GM23338 (cell line): ENCODE data around the gene ISG20. TPM values are rescaled to one million over a fixed set of nuclear protein-coding genes. Genes with fewer than 3 reads are reported as not detected.

Experiments
- ATAC-seq: fragments of 200-7000 bp; cut with Tn5 transposase; 3 replicates; pipeline ENCODE4 v1.9.1; 2020
- DNase-seq: peaks from one replicate; pipeline ENCODE4 v3.0.0-alpha.2; 2015; ENCODE audit warnings: low spot score
- H2AFZ ChIP-seq: fragments of 200-600 bp; sonication (generic); 2 replicates; pipeline ENCODE4 v1.8.0; 2016; ENCODE audit warnings: antibody characterized with exemption, mild to moderate bottlenecking, moderate library complexity
- H3F3A ChIP-seq: fragments of 200-600 bp; sonication (generic); replicated peaks from 2 replicates; pipeline ENCODE4 v1.8.0; 2017; ENCODE audit warnings: antibody characterized with exemption, mixed run types, low read depth
- H3K27ac ChIP-seq: fragments of 200-600 bp; sonication (generic); 2 replicates; pipeline ENCODE4 v1.6.1; 2016; ENCODE audit warnings: low read depth
- H3K27me3 ChIP-seq: fragments of 200-600 bp; sonication (generic); 2 replicates; pipeline ENCODE4 v1.8.0; 2016; ENCODE audit warnings: mild to moderate bottlenecking, mixed run types, moderate library complexity; ENCODE audit not compliant: insufficient read depth
- H3K36me3 ChIP-seq: fragments of 200-600 bp; sonication (generic); 2 replicates; pipeline ENCODE4 v1.8.0; 2016; ENCODE audit warnings: mild to moderate bottlenecking; ENCODE audit not compliant: insufficient read depth
- H3K4me1 ChIP-seq: fragments of 200-600 bp; sonication (generic); 2 replicates; pipeline ENCODE4 v1.8.0; 2016; ENCODE audit warnings: mild to moderate bottlenecking, moderate library complexity; ENCODE audit not compliant: insufficient read depth
- H3K4me2 ChIP-seq: fragments of 200-600 bp; sonication (generic); 2 replicates; pipeline ENCODE4 v1.7.1; 2017; ENCODE audit warnings: mixed run types
- H3K4me3 ChIP-seq: fragments of 200-600 bp; sonication (generic); 2 replicates; pipeline ENCODE4 v1.6.1; 2016; ENCODE audit warnings: mixed run types
- H3K79me2 ChIP-seq: fragments of 200-600 bp; sonication (generic); replicated peaks from 2 replicates; pipeline ENCODE4 v1.8.0; 2017; ENCODE audit warnings: mild to moderate bottlenecking; ENCODE audit not compliant: insufficient read depth
- H3K9me2 ChIP-seq: fragments of 200-600 bp; sonication (generic); 2 replicates; pipeline ENCODE4 v1.8.0; 2017; ENCODE audit not compliant: insufficient read depth
- H4K20me1 ChIP-seq: fragments of 200-600 bp; sonication (generic); replicated peaks from 2 replicates; pipeline ENCODE4 v1.8.0; 2017; ENCODE audit warnings: mild to moderate bottlenecking; ENCODE audit not compliant: insufficient read depth
- H3K27ac Mint-ChIP-seq: 2 replicates; pipeline ENCODE4 v1.8.0; 2020; ENCODE audit warnings: inconsistent platforms, mild to moderate bottlenecking, moderate library complexity, mixed read lengths
- H3K27me3 Mint-ChIP-seq: 3 replicates; pipeline ENCODE4 v1.8.0; 2022; ENCODE audit warnings: low read depth, mild to moderate bottlenecking, moderate library complexity, mixed read lengths, inconsistent platforms; ENCODE audit not compliant: insufficient read depth, poor library complexity
- H3K36me3 Mint-ChIP-seq: 3 replicates; pipeline ENCODE4 v1.8.0; 2021; ENCODE audit warnings: low read depth, mild to moderate bottlenecking, inconsistent platforms, moderate library complexity, mixed read lengths
- H3K4me1 Mint-ChIP-seq: 3 replicates; pipeline ENCODE4 v1.8.0; 2020; ENCODE audit warnings: mild to moderate bottlenecking, inconsistent platforms, mixed read lengths
- H3K4me3 Mint-ChIP-seq: 3 replicates; pipeline ENCODE4 v1.8.0; 2021; ENCODE audit warnings: moderate library complexity, mild to moderate bottlenecking, inconsistent platforms, mixed read lengths
- H3K9me3 Mint-ChIP-seq: 3 replicates; pipeline ENCODE4 v1.8.0; 2020; ENCODE audit warnings: moderate library complexity, mild to moderate bottlenecking, inconsistent platforms, mixed read lengths
- CREB1 ChIP-seq: fragments of 250-450 bp; sonication (Bioruptor Pico); IDR thresholded peaks from 2 replicates; pipeline ENCODE4 v1.5.0; 2020; ENCODE audit warnings: low read depth, mild to moderate bottlenecking, moderate library complexity
- EZH2 ChIP-seq: fragments of 200-600 bp; sonication (generic); IDR thresholded peaks from one replicate; pipeline ENCODE4 v1.8.0; 2017; ENCODE audit warnings: antibody characterized with exemption, mild to moderate bottlenecking, low read depth; ENCODE audit not compliant: unreplicated experiment
- EZH2phosphoT487 ChIP-seq: fragments of 200-600 bp; sonication (generic); IDR thresholded peaks from one replicate; pipeline ENCODE4 v1.8.1; 2018; ENCODE audit warnings: antibody characterized with exemption; ENCODE audit not compliant: unreplicated experiment
- POLR2AphosphoS5 ChIP-seq: IDR thresholded peaks from 2 replicates; pipeline ENCODE4 v1.6.1; 2016; ENCODE audit warnings: antibody characterized with exemption, low read depth
- STAT1 ChIP-seq: IDR thresholded peaks from one replicate; pipeline ENCODE4 v1.6.1; 2016; ENCODE audit warnings: antibody characterized with exemption; ENCODE audit not compliant: unreplicated experiment
- ZNF114 ChIP-seq: fragments of 250-450 bp; sonication (Bioruptor Pico); IDR thresholded peaks from 2 replicates; pipeline ENCODE4 v1.5.0; 2020; ENCODE audit warnings: mild to moderate bottlenecking, moderate library complexity
- ZNF331 ChIP-seq: fragments of 250-450 bp; sonication (Bioruptor Pico); IDR thresholded peaks from 2 replicates; pipeline ENCODE4 v1.5.0; 2020; ENCODE audit warnings: low read depth, mild to moderate bottlenecking, moderate library complexity
- ZNF462 ChIP-seq: fragments of 250-450 bp; sonication (Bioruptor Pico); IDR thresholded peaks from 2 replicates; pipeline ENCODE4 v1.5.0; 2020; ENCODE audit warnings: mild to moderate bottlenecking, moderate library complexity
- polyA plus RNA-seq: library from polyadenylated mRNA; unstranded; fragments of >200 nt; fragmentation: Nextera tagmentation; extraction: Ambion mirVana; gene quantifications from 2 replicates; pipeline ENCODE4 v1.2.1, GENCODE V29; 2016
- total RNA-seq: library from RNA; depleted of rRNA; stranded (reverse); fragments of >200 nt; shearing (Covaris generic); gene quantifications from 2 replicates; pipeline ENCODE4 v1.2.3, GENCODE V29; 2014

ISG20 gene
- total and polyA plus RNA-seq, 2 experiments from 2014 or later = 3.2 to 3.7 TPM

GRCh38 chr15:88651971-88652370 is 13.2 kb downstream of the ISG20 start (continued):
- TF ChIP-seq ZNF462 (no peak), STAT1 (no peak), ZNF114 (CRISPR knock-in tag) (no peak), POLR2AphosphoS5 (no peak)

- H3K79me2 ChIP-seq = no peaks in the 10 kb centered on the region
- no peaks in the 10 kb centered on the region for H3K27me3 ChIP-seq
- no peaks in the 10 kb centered on the region for H3K36me3 Mint-ChIP-seq
- H2AFZ ChIP-seq = no peak overlapping the region
- peaks cover 27% of the 10 kb centered on the region for H3K4me1 Mint-ChIP-seq
- H3K4me1 ChIP-seq = peaks cover 7% of the 10 kb centered on the region; the same call in 1 of the 2 replicates
- H3K27me3 Mint-ChIP-seq = peaks cover 8% of the 10 kb centered on the region
- no peak overlapping the region for H3K4me3 Mint-ChIP-seq
- H3K9me3 Mint-ChIP-seq = no peaks in the 10 kb centered on the region
- H4K20me1 ChIP-seq = no peaks in the 10 kb centered on the region
- no peak for TF ChIP-seq ZNF331 (CRISPR knock-in tag)
- no peak for TF ChIP-seq ZNF462
- no peak for TF ChIP-seq EZH2phosphoT487
- no peak for TF ChIP-seq POLR2AphosphoS5
- no peak for TF ChIP-seq ZNF114 (CRISPR knock-in tag)
- no peak for TF ChIP-seq CREB1
- no peak for TF ChIP-seq EZH2
- H3K4me2 ChIP-seq = 0 out of 2 replicates have a peak overlapping the region, but pooled peaks have one; percentile 14
- H3K9me2 ChIP-seq = no peaks in the 10 kb centered on the region
- no peaks in the 10 kb centered on the region for H3F3A ChIP-seq
- no peak for DNase-seq
- H3K36me3 ChIP-seq = no peaks in the 10 kb centered on the region
- ATAC-seq = peak; percentile 49
- H3K27ac ChIP-seq = no peak overlapping the region
- no peak overlapping the region for H3K27ac Mint-ChIP-seq
- no peak overlapping the region for H3K4me3 ChIP-seq
Observed at GRCh38 chr15:88652456-88653199, 13.8 kb downstream of the ISG20 start.
